HepG2 (cell line): ENCODE data around the gene ANKRD44. TPM values are rescaled to one million over a fixed set of nuclear protein-coding genes. Genes with fewer than 3 reads are reported as not detected.
A peak's percentile ranks its signal among the peaks of the same experiment; 100 is the strongest.

Source experiments
- ATAC-seq: fragments of 200-7000 bp; cut with Tn5 transposase; 3 replicates; pipeline ENCODE4 v1.9.1; 2020; ENCODE audit warnings: mild to moderate bottlenecking, moderate library complexity
- BruUV-seq: library from RNA; stranded (reverse); fragments of 400-500 nt; replicated peaks from 2 replicates; lab custom pipeline; 2021; lab: Mats Ljungman, UMichigan
- CTCF ChIA-PET: fragments of 300-600 bp; formaldehyde crosslinking; extraction: SDS; loops from one replicate; lab custom pipeline; 2021; ENCODE audit warnings: low total read pairs, inconsistent platforms, low intra/inter-chr PET ratio; lab: Yijun Ruan, JAX
- POLR2A ChIA-PET: fragments of 350-600 bp; sonication (Branson Sonifier 250); formaldehyde crosslinking; loops from one replicate; lab custom pipeline; 2020; ENCODE audit warnings: antibody characterized with exemption, inconsistent platforms; lab: Yijun Ruan, JAX
- DNase-seq: peaks from one replicate; pipeline ENCODE4 v3.0.0-alpha.2; 2015; ENCODE audit warnings: low spot score
- FAIRE-seq: peaks from 3 replicates; lab custom pipeline; 2011; peaks lifted over from hg19 to GRCh38; lab: Jason Lieb, UNC
- H2AFZ ChIP-seq: one replicate; pipeline ENCODE4 v1.6.1; 2011; ENCODE audit warnings: low read length, inconsistent platforms
- H3K27ac ChIP-seq: fragments of 300-600 bp; 3 replicates; pipeline ENCODE4 v1.8.0; 2011; ENCODE audit warnings: mixed run types, mild to moderate bottlenecking, mixed read lengths, low read length, inconsistent platforms; ENCODE audit not compliant: insufficient read depth; ENCODE audit errors: extremely low read length
- H3K27me3 ChIP-seq, 2 experiments: fragments of 200-600 bp in 1 of 2; 2 replicates in 1 of 2; 3 replicates in 1 of 2; pipeline versions ENCODE4 v1.6.0 to v1.8.0; 2011; ENCODE audit warnings: low read length in 2 of 2, mild to moderate bottlenecking in 2 of 2, moderate library complexity in 2 of 2, inconsistent platforms in 1 of 2; ENCODE audit not compliant: insufficient read depth in 2 of 2, control insufficient read depth in 1 of 2
- H3K36me3 ChIP-seq, 2 experiments: fragments of 200-600 bp in 1 of 2; replicated peaks in 1 of 2; 2 replicates in 1 of 2; 3 replicates in 1 of 2; pipeline versions ENCODE4 v1.5.1 to v1.8.0; 2011; ENCODE audit warnings: low read length in 2 of 2, inconsistent platforms in 1 of 2; ENCODE audit not compliant: insufficient read depth in 2 of 2, control insufficient read depth in 1 of 2
- H3K4me1 ChIP-seq: 2 replicates; pipeline ENCODE4 v1.5.1; 2012; ENCODE audit warnings: low read length, inconsistent platforms; ENCODE audit not compliant: insufficient read depth
- H3K4me2 ChIP-seq: 2 replicates; pipeline ENCODE4 v1.6.0; 2011; ENCODE audit warnings: low read depth, low read length, inconsistent platforms
- H3K4me3 ChIP-seq, 3 experiments: fragments of 200-600 bp in 1 of 3; sonication (generic), shearing (Covaris generic) in 1 of 3; replicated peaks in 1 of 3; 2 replicates each; pipeline ENCODE4 v1.5.1; 2011 to 2016; ENCODE audit warnings: low read length in 3 of 3, inconsistent platforms in 2 of 3, low read depth in 2 of 3, mild to moderate bottlenecking in 2 of 3, control low read depth in 1 of 3, mixed read lengths in 1 of 3; ENCODE audit not compliant: insufficient read depth in 1 of 3
- H3K79me2 ChIP-seq: one replicate; pipeline ENCODE4 v1.6.1; 2011; ENCODE audit warnings: low read length, inconsistent platforms; ENCODE audit not compliant: insufficient read depth
- H3K9ac ChIP-seq: 2 replicates; pipeline ENCODE4 v1.6.0; 2011; ENCODE audit warnings: mild to moderate bottlenecking, low read depth, low read length, inconsistent platforms; ENCODE audit not compliant: insufficient read depth
- H3K9me3 ChIP-seq: 2 replicates; pipeline ENCODE4 v1.5.1; 2012; ENCODE audit warnings: mild to moderate bottlenecking, low read length
- H4K20me1 ChIP-seq: 2 replicates; pipeline ENCODE4 v1.6.0; 2011; ENCODE audit warnings: inconsistent platforms, mild to moderate bottlenecking, low read length, moderate library complexity; ENCODE audit not compliant: insufficient read depth
- CENPBD1 ChIP-seq: sonication (generic); formaldehyde crosslinking; IDR thresholded peaks from 2 replicates; pipeline ENCODE4 v1.8.0; 2022; ENCODE audit warnings: missing genetic modification reagents, low read depth, mild to moderate bottlenecking, borderline replicate concordance
- NCOR1 ChIP-seq: fragments of 200-600 bp; sonication (generic); IDR thresholded peaks from 2 replicates; pipeline ENCODE4 v1.7.0; 2017; ENCODE audit warnings: antibody characterized with exemption, low read length, borderline replicate concordance
- STAG1 ChIP-seq: sonication (generic); formaldehyde crosslinking; IDR thresholded peaks from 2 replicates; pipeline ENCODE4 v1.4.0; 2020; ENCODE audit warnings: missing genetic modification reagents
- TFAP4 ChIP-seq: sonication (generic); IDR thresholded peaks from 2 replicates; pipeline ENCODE4 v1.6.1; 2016; ENCODE audit warnings: low read depth, borderline replicate concordance
- ZNF264 ChIP-seq: sonication (generic); formaldehyde crosslinking; IDR thresholded peaks from 2 replicates; pipeline ENCODE4 v1.4.0; 2020; ENCODE audit warnings: missing genetic modification reagents
- WGBS: methylation state at CpG from one replicate; pipeline ENCODE4 v1.1.6; 2017; ENCODE audit warnings: low lambda C conversion rate; 5-methylcytosine and 5-hydroxymethylcytosine counted together
- in situ Hi-C: cut with HindIII; loops from 2 replicates; pipeline ENCODE4 v1.10.0; 2017; ENCODE audit warnings: low pct_unique_long_range_greater_than_20kb; ENCODE audit not compliant: extremely low pct_ligation_motif_present
- intact Hi-C: fragments of 100-400 bp; cut with micrococcal nuclease; formaldehyde crosslinking; loops from one replicate; pipeline ENCODE4 v1.10.0; 2022; ENCODE audit not compliant: unreplicated experiment
- polyA plus RNA-seq, 8 experiments: library from polyadenylated mRNA; depleted of rRNA in 3 of 8; stranded (reverse) in 7 of 8; unstranded in 1 of 8; fragments of >200 nt; fragmentation: Illumina TruSeq in 4 of 8; extraction: Trizol in 4 of 8; gene quantifications; 2 replicates each; pipeline versions ENCODE4 v1.2.1 to v1.2.3, GENCODE V29; 2011 to 2016; ENCODE audit warnings: low read depth in 4 of 8, missing spikeins in 1 of 8, mixed read lengths in 1 of 8; ENCODE audit not compliant: insufficient read depth in 1 of 8
- total RNA-seq, 5 experiments: library from RNA; depleted of rRNA; stranded (reverse); fragments of >200 nt; fragmentation: Illumina TruSeq; extraction: Trizol; gene quantifications; 2 replicates each; pipeline ENCODE4 v1.2.3, GENCODE V29; 2016; ENCODE audit warnings: low read depth in 1 of 5

ANKRD44 gene
- total and polyA plus RNA-seq, 2 of the 13 experiments (the other 11 are each of a cell fraction or from before 2014, with no cell fraction given) = 0.04 to 0.11 TPM

GRCh38 chr2:197134206-197134605 is 176.4 kb downstream of the ANKRD44 start:
- in situ Hi-C loops = no loop called here
- H3K27me3 ChIP-seq = no peaks in the 10 kb centered on the region; a peak in 2 of 5 replicates
- H2AFZ ChIP-seq = no peak overlapping the region
- ChIA-PET POLR2A (no interaction called here), CTCF (no interaction called here)
- ATAC-seq (peak; percentile 48; the same call in 1 of the 3 replicates), FAIRE-seq (no peak), DNase-seq (peak; percentile 22)
- intact Hi-C loops = no loop called here
- no peak overlapping the region for H3K4me3 ChIP-seq
- H3K27ac ChIP-seq = no peak overlapping the region
- no peaks in the 10 kb centered on the region for H4K20me1 ChIP-seq
- no peak overlapping the region for H3K4me2 ChIP-seq
- H3K9me3 ChIP-seq = no peaks in the 10 kb centered on the region
- H3K79me2 ChIP-seq = no peaks in the 10 kb centered on the region
- H3K36me3 ChIP-seq = no peaks in the 10 kb centered on the region
- H3K4me1 ChIP-seq = no peaks in the 10 kb centered on the region
- WGBS = 93% methylated on average over 2 of the region's 2 CpGs
- TF ChIP-seq TFAP4 = no peak
- TF ChIP-seq STAG1 (CRISPR knock-in tag) = peak; percentile 33
- H3K9ac ChIP-seq = no peak overlapping the region
- BruUV-seq = no TSS peak

GRCh38 chr2:197131558-197131855 is 179.1 kb downstream of the ANKRD44 start:
- Histone ChIP-seq H3K27ac (no peak overlapping the region), H3K9me3 (no peaks in the 10 kb centered on the region), H3K4me2 (no peak overlapping the region), H2AFZ (no peak overlapping the region), H3K4me1 (no peaks in the 10 kb centered on the region), H3K36me3 (no peaks in the 10 kb centered on the region), H3K9ac (no peak overlapping the region), H4K20me1 (no peaks in the 10 kb centered on the region), H3K4me3 (no peak overlapping the region), H3K27me3 (no peaks in the 10 kb centered on the region; a peak in 2 of 5 replicates), H3K79me2 (no peaks in the 10 kb centered on the region)
- intact Hi-C loops = no loop called here
- ATAC-seq (no peak), FAIRE-seq (no peak), DNase-seq (no peak)
- WGBS = 4% methylated on average over 4 of the region's 4 CpGs
- ChIA-PET CTCF (no interaction called here), POLR2A (no interaction called here)
- no TSS peak for BruUV-seq
- TF ChIP-seq CENPBD1 (CRISPR knock-in tag) (no peak), NCOR1 (no peak), ZNF264 (CRISPR knock-in tag) (no peak)
- in situ Hi-C loops = no loop called here
